Measurements from ENCODE around the gene CTRB1. TPM values are rescaled to one million over a fixed set of nuclear protein-coding genes. Genes with fewer than 3 reads are reported as not detected.

CTRB1 gene
- total and polyA plus RNA-seq, 2 of the 13 experiments (the other 11 are each of a cell fraction or from before 2014, with no cell fraction given), result not detected

DNA sequence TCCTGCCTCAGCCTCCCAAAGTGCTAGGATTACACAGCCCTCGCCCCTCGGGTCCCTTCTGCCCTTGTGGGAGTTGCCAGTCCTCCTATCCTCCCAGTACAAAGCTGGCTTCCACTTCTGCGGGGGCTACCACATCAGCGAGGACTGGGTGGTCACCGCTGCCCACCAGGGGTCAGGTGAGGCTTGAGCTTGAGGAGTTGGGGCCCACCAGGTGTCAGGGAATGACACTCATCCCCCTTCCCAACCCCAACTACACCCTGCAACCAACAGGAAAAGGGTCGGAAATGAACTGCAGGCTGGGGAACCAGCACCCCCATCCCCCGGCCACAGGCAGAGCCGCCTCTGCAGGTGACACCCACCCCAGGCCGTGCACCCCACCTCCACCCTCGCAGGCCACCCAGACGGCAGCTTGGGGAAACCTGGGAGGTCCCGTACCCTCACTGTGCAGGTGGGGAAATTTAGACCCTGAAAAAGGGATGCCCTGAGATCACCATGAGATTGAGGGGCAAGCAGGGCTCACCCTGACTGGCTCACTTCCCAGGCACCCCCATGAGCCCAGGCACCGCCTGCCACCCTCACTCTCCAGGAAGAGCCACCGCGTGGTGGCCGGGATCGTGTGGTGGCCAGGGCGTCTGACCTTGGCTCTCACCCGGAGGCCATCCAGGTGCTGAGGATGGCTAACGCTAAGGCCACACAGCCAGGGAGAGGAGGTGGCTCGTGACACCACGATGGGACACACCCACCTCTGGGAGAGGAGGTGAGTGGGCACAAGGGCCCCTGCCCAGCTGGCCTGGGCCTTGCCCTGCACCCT, 8.0 kb downstream of the CTRB1 start (continued):
- TF ChIP-seq FIP1L1 (IDR thresholded peaks at IDR 0.05; ENCODE audit: borderline replicate concordance, insufficient read depth, low read depth, low read length) (no peak), ZNF549 (CRISPR knock-in tag; IDR thresholded peaks at IDR 0.05) (no peak), RAD21 (CRISPR knock-in tag; IDR thresholded peaks at IDR 0.05) (peak; percentile 23; the same call in 1 of the 2 replicates), RBM39 (IDR thresholded peaks at IDR 0.05; ENCODE audit: low read depth, low read length, poor library complexity, severe bottlenecking) (peak; percentile 25), KMT2B (CRISPR knock-in tag; IDR thresholded peaks at IDR 0.05) (no peak), ZNF333 (CRISPR knock-in tag; IDR thresholded peaks at IDR 0.05; ENCODE audit: borderline replicate concordance) (no peak), RBM22 (optimal IDR thresholded peaks at IDR 0.05; ENCODE audit: low read length) (peak; percentile 74), CENPX (CRISPR knock-in tag; IDR thresholded peaks at IDR 0.05) (no peak), TCF7 (IDR thresholded peaks at IDR 0.05; ENCODE audit: low read depth) (no peak), SMAD3 (CRISPR knock-in tag; IDR thresholded peaks at IDR 0.05) (no peak), ZNF496 (CRISPR knock-in tag; IDR thresholded peaks at IDR 0.05; ENCODE audit: insufficient replicate concordance) (no peak), PTBP1 (IDR thresholded peaks at IDR 0.05; ENCODE audit: low read depth, low read length, poor library complexity, severe bottlenecking) (no peak), NFKB2 (CRISPR knock-in tag; IDR thresholded peaks at IDR 0.05; ENCODE audit: borderline replicate concordance) (no peak), ZBTB20 (CRISPR knock-in tag; IDR thresholded peaks at IDR 0.05; ENCODE audit: borderline replicate concordance, low read depth) (no peak), NFE2L1 (CRISPR knock-in tag; IDR thresholded peaks at IDR 0.05; ENCODE audit: borderline replicate concordance) (no peak), RARA (CRISPR knock-in tag; IDR thresholded peaks at IDR 0.05) (no peak), NFE2 (CRISPR knock-in tag; IDR thresholded peaks at IDR 0.05) (no peak)
- TF ChIP-seq, protein P1, sequence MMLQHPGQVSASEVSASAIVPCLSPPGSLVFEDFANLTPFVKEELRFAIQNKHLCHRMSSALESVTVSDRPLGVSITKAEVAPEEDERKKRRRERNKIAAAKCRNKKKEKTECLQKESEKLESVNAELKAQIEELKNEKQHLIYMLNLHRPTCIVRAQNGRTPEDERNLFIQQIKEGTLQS (CRISPR knock-in tag; IDR thresholded peaks at IDR 0.05), result no peak
- TF ChIP-seq, protein P2, sequence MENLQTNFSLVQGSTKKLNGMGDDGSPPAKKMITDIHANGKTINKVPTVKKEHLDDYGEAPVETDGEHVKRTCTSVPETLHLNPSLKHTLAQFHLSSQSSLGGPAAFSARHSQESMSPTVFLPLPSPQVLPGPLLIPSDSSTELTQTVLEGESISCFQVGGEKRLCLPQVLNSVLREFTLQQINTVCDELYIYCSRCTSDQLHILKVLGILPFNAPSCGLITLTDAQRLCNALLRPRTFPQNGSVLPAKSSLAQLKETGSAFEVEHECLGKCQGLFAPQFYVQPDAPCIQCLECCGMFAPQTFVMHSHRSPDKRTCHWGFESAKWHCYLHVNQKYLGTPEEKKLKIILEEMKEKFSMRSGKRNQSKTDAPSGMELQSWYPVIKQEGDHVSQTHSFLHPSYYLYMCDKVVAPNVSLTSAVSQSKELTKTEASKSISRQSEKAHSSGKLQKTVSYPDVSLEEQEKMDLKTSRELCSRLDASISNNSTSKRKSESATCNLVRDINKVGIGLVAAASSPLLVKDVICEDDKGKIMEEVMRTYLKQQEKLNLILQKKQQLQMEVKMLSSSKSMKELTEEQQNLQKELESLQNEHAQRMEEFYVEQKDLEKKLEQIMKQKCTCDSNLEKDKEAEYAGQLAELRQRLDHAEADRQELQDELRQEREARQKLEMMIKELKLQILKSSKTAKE (CRISPR knock-in tag; IDR thresholded peaks at IDR 0.05; ENCODE audit: borderline replicate concordance), result no peak
- TF ChIP-seq, protein P3, sequence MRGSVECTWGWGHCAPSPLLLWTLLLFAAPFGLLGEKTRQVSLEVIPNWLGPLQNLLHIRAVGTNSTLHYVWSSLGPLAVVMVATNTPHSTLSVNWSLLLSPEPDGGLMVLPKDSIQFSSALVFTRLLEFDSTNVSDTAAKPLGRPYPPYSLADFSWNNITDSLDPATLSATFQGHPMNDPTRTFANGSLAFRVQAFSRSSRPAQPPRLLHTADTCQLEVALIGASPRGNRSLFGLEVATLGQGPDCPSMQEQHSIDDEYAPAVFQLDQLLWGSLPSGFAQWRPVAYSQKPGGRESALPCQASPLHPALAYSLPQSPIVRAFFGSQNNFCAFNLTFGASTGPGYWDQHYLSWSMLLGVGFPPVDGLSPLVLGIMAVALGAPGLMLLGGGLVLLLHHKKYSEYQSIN (CRISPR knock-in tag; IDR thresholded peaks at IDR 0.05; ENCODE audit: borderline replicate concordance), result no peak
- TF ChIP-seq, protein P4, sequence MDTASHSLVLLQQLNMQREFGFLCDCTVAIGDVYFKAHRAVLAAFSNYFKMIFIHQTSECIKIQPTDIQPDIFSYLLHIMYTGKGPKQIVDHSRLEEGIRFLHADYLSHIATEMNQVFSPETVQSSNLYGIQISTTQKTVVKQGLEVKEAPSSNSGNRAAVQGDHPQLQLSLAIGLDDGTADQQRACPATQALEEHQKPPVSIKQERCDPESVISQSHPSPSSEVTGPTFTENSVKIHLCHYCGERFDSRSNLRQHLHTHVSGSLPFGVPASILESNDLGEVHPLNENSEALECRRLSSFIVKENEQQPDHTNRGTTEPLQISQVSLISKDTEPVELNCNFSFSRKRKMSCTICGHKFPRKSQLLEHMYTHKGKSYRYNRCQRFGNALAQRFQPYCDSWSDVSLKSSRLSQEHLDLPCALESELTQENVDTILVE (CRISPR knock-in tag; IDR thresholded peaks at IDR 0.05), result no peak
- TF ChIP-seq, protein P5, sequence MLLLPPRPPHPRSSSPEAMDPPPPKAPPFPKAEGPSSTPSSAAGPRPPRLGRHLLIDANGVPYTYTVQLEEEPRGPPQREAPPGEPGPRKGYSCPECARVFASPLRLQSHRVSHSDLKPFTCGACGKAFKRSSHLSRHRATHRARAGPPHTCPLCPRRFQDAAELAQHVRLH (CRISPR knock-in tag; IDR thresholded peaks at IDR 0.05; ENCODE audit: borderline replicate concordance, low read depth), result peak; percentile 44; the same call in 1 of the 2 replicates
- TF ChIP-seq, protein P6, sequence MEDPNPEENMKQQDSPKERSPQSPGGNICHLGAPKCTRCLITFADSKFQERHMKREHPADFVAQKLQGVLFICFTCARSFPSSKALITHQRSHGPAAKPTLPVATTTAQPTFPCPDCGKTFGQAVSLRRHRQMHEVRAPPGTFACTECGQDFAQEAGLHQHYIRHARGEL (CRISPR knock-in tag; IDR thresholded peaks at IDR 0.05), result no peak
